NCI-H524 treated with DMSO at 0.1 percent for 48 hours (cell line): Measurements from ENCODE around the gene TXNL1.
"Not testable (repeated sequence)": the region's sequence is repeated elsewhere in the genome, so short reads cannot be mapped to it uniquely, and the experiment has no call there.

Source experiments
- DNase-seq: peaks from one replicate; lab custom pipeline; 2025; lab: John Stamatoyannopoulos, UW

TXNL1 gene

GRCh38 chr18:56638232-56639103 lies at the start of gene TXNL1:
TSS of gene TXNL1 (minus strand) at chr18:56638592. CDS start at chr18:56638440, 152 bp downstream.
- DNase-seq, result peak; percentile 83

GRCh38 chr18:56684277-56684676 lies 45.9 kb upstream of the TXNL1 start:
- no peak for DNase-seq

- DNase-seq, result no peak
Observed at GRCh38 chr18:56678836-56679565, 40.6 kb upstream of the TXNL1 start.

GRCh38 chr18:56676639-56677038 lies 38.2 kb upstream of the TXNL1 start:
- no peak for DNase-seq

- no peak for DNase-seq
Observed at GRCh38 chr18:56672981-56673380, 34.6 kb upstream of the TXNL1 start.

GRCh38 chr18:56672391-56672790 lies 34.0 kb upstream of the TXNL1 start:
- DNase-seq, result no peak

GRCh38 chr18:56662902-56663301 lies 24.5 kb upstream of the TXNL1 start:
- DNase-seq, result no peak

- no peak for DNase-seq
Observed at GRCh38 chr18:56662502-56662901, 24.1 kb upstream of the TXNL1 start.

GRCh38 chr18:56662063-56662408 lies 23.6 kb upstream of the TXNL1 start:
- DNase-seq, result no peak

GRCh38 chr18:56661360-56662062 lies 23.1 kb upstream of the TXNL1 start:
- peak; percentile 95 for DNase-seq

- no peak for DNase-seq
Observed at GRCh38 chr18:56660655-56661054, 22.3 kb upstream of the TXNL1 start.

GRCh38 chr18:56659111-56659510 lies 20.7 kb upstream of the TXNL1 start:
- no peak for DNase-seq

- DNase-seq, result no peak
Observed at GRCh38 chr18:56658261-56658660, 19.9 kb upstream of the TXNL1 start.

- DNase-seq, result not testable (repeated sequence)
Observed at GRCh38 chr18:56654280-56654679, 15.9 kb upstream of the TXNL1 start.

GRCh38 chr18:56652802-56653201 lies 14.4 kb upstream of the TXNL1 start:
- no peak for DNase-seq

- DNase-seq, result no peak
Observed at GRCh38 chr18:56651771-56652092, 13.3 kb upstream of the TXNL1 start.

- DNase-seq, result peak; percentile 91
Observed at GRCh38 chr18:56650944-56651770, 12.8 kb upstream of the TXNL1 start, which contains the start of gene WDR7. TSS of gene WDR7 (plus strand) at chr18:56651359. CDS start at chr18:56672516, 21,157 bp downstream.

GRCh38 chr18:56649996-56650395 lies 11.6 kb upstream of the TXNL1 start:
- DNase-seq, result no peak

- DNase-seq, result no peak
Observed at GRCh38 chr18:56647951-56648893, 9.8 kb upstream of the TXNL1 start.

GRCh38 chr18:56647071-56647470 lies 8.7 kb upstream of the TXNL1 start:
- no peak for DNase-seq
